ENCODE measurements around the gene RTP5.

Gene RTP5

DNA sequence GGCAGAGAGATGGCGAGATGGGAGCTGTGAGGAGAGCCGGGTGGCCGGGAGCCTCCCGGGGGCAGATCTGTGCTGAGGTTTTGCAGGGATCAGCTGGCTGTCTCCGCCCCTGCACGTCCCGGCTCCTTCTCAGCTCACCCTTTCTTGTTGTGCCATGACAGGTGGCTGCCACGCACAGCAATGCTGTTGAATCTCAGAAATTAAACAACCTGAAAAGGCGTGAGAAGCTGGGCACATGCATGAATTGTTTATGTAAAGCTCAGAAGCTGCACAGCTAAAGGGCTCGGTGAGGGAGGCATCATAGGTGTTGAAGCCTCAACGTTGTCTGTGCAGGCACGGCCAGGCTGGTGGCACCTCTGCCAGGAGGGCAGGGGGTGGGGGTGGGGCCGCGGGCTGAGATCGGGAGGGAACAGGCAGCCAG lies 858 bp upstream of the RTP5 start:
- H3K4me1 ChIP-seq (ENCODE audit: insufficient read depth, poor library complexity, severe bottlenecking) = no peaks in the 10 kb centered on the region
- DNase-seq (ENCODE audit: low spot score) = peak; percentile 34
- TF ChIP-seq, protein P1, sequence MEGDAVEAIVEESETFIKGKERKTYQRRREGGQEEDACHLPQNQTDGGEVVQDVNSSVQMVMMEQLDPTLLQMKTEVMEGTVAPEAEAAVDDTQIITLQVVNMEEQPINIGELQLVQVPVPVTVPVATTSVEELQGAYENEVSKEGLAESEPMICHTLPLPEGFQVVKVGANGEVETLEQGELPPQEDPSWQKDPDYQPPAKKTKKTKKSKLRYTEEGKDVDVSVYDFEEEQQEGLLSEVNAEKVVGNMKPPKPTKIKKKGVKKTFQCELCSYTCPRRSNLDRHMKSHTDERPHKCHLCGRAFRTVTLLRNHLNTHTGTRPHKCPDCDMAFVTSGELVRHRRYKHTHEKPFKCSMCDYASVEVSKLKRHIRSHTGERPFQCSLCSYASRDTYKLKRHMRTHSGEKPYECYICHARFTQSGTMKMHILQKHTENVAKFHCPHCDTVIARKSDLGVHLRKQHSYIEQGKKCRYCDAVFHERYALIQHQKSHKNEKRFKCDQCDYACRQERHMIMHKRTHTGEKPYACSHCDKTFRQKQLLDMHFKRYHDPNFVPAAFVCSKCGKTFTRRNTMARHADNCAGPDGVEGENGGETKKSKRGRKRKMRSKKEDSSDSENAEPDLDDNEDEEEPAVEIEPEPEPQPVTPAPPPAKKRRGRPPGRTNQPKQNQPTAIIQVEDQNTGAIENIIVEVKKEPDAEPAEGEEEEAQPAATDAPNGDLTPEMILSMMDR (IDR thresholded peaks at IDR 0.05; ENCODE audit: poor library complexity, severe bottlenecking) = no peak
- H3K4me3 ChIP-seq (ENCODE audit: severe bottlenecking) = no peak overlapping the region
- no peaks in the 10 kb centered on the region for H3K36me3 ChIP-seq (ENCODE audit: low read depth)
- H3K9me3 ChIP-seq (ENCODE audit: severe bottlenecking) = no peaks in the 10 kb centered on the region
- peak; percentile 8; the same call in 2 of the 3 replicates for ATAC-seq (ENCODE audit: low read depth)
- H3K27me3 ChIP-seq (ENCODE audit: insufficient read depth, poor library complexity, severe bottlenecking) = no peaks in the 10 kb centered on the region
- no peak overlapping the region for H3K27ac ChIP-seq (ENCODE audit: poor library complexity, severe bottlenecking)

DNA sequence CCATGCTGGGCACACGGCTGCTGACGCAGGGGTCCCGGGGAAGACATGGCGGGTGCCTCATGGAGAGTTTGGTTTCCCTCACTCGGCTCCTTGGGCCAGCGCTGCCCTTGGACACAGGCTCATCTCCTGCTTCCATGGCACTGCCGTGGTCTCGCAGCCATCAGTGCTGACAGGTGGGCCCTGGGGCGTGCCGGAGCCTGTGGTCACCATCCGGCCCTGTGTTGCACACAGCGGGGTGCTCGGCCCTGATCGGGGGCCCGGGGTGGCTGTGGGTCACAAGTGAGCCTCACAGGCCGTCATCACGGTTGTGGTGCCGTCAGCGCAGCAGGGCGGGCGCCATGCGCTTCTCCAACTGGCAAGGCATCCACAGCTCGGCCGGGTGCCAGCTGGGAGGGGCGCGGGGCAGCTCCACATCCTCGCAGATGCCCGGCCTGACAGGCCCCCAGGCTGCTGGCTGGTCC lies 582 bp downstream of the RTP5 start:
- DNase-seq (ENCODE audit: low spot score) = peak; percentile 55

DNA sequence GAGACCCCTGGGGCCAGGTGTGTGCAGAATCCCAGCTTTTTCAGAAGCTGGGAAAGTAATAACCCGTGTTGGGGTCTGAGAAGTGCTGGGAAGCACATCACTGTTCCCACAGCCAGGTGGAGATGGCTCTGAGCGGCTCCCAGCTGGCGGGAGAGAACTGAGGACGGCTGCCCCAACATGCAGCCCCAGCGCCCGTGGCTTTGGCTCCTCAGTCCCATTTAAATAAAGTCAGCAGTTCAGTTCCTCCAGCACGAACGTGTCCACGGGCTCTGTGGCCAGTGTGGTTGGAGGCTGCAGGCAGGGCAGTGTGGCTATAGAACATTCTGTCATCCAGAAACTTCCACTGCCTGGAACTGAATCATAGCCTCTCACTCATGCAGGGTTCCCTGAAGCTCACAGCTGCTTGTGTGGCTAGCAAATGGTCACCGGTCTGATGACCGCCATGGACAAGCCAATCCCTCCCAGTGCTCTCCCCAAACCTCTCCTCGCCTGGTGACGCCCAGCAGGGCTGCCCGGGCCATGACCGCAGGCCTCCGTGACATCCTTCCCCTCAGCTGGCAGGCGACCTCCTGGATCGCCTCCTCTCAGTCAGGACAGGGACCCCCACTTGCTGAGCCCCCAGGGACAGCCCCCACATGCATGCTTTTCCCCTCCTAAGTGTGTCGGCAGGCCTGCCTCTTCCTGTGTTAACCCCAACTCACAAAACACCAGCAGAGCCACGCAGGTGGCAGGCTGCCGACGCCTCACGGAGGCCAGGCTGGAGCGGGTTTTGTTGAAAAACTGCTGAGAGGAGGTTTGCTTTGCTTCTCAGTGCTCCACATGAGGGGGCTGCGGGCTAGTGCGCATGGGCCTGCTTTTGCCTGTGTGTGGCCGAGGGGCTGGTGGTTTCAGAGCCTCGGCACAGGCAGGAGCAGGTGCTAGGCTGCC lies 1.3 kb downstream of the RTP5 start:
- H3K27me3 ChIP-seq (ENCODE audit: insufficient read depth, poor library complexity, severe bottlenecking) = no peaks in the 10 kb centered on the region
- H3K27ac ChIP-seq (ENCODE audit: poor library complexity, severe bottlenecking) = no peak overlapping the region
- no peaks in the 10 kb centered on the region for H3K36me3 ChIP-seq (ENCODE audit: low read depth)
- no peak overlapping the region for H3K4me3 ChIP-seq (ENCODE audit: severe bottlenecking)
- TF ChIP-seq, protein P1 (IDR thresholded peaks at IDR 0.05; ENCODE audit: poor library complexity, severe bottlenecking) = no peak
- H3K9me3 ChIP-seq (ENCODE audit: severe bottlenecking) = no peaks in the 10 kb centered on the region
- H3K4me1 ChIP-seq (ENCODE audit: insufficient read depth, poor library complexity, severe bottlenecking) = no peaks in the 10 kb centered on the region
- DNase-seq (ENCODE audit: low spot score) (no peak), ATAC-seq (ENCODE audit: low read depth) (no peak)

More for the DNA sequence above, 582 bp downstream of the RTP5 start:
- no peaks in the 10 kb centered on the region for H3K27me3 ChIP-seq (ENCODE audit: insufficient read depth, poor library complexity, severe bottlenecking)
- no peak for ATAC-seq (ENCODE audit: low read depth)
- no peaks in the 10 kb centered on the region for H3K36me3 ChIP-seq (ENCODE audit: low read depth)
- no peak overlapping the region for H3K27ac ChIP-seq (ENCODE audit: poor library complexity, severe bottlenecking)
- H3K9me3 ChIP-seq (ENCODE audit: severe bottlenecking) = no peaks in the 10 kb centered on the region
- H3K4me3 ChIP-seq (ENCODE audit: severe bottlenecking) = no peak overlapping the region
- H3K4me1 ChIP-seq (ENCODE audit: insufficient read depth, poor library complexity, severe bottlenecking) = no peaks in the 10 kb centered on the region
- TF ChIP-seq, protein P1 (IDR thresholded peaks at IDR 0.05; ENCODE audit: poor library complexity, severe bottlenecking) = no peak

DNA sequence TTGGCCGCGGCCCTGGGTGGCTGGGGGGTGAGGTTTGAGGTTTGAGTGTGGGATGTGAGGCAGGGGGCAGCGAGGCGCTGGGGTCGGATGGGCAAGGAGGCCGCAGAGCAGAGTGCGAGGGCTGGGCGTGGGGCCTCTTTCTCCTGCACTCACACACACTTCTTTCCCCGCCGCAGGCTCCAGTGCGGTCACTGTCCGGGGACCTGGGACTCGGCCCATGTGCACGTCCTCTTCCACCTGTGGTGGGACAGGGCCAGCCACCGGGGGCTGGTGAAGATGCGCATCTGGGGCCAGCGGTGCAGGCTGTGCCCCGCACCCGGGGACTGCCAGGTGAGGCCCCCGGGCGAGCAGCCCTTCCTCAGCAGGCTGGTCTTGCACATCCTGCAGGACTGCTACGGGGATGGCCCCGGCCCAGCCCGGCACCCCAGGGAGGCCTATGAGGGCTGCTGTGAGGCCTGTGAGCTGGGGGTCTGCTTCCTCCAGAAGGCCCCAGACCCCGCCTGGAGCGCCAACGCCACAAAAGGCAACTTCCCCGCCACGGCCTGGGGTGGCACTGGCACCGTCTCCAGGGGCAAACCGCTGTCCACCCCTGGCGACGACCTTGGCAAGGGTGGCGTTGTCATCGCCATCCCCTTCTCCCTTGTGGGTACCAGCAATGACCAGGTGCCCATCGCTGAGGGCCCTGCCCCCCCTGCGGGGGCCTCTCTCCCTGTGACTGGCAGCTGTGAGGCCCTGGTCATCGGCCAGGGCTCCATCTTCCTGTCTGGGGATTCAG lies 2.2 kb downstream of the RTP5 start:
- no peaks in the 10 kb centered on the region for H3K36me3 ChIP-seq (ENCODE audit: low read depth)
- no peak overlapping the region for H3K27ac ChIP-seq (ENCODE audit: poor library complexity, severe bottlenecking)
- DNase-seq (ENCODE audit: low spot score) (no peak), ATAC-seq (ENCODE audit: low read depth) (no peak)
- H3K4me3 ChIP-seq (ENCODE audit: severe bottlenecking) = no peak overlapping the region
- no peaks in the 10 kb centered on the region for H3K4me1 ChIP-seq (ENCODE audit: insufficient read depth, poor library complexity, severe bottlenecking)
- TF ChIP-seq, protein P1 (IDR thresholded peaks at IDR 0.05; ENCODE audit: poor library complexity, severe bottlenecking) = no peak
- no peaks in the 10 kb centered on the region for H3K9me3 ChIP-seq (ENCODE audit: severe bottlenecking)
- no peaks in the 10 kb centered on the region for H3K27me3 ChIP-seq (ENCODE audit: insufficient read depth, poor library complexity, severe bottlenecking)

Data from RWPE2 (cell line).